NT2/D1 (cell line): Measurements from ENCODE around the gene EMP3.

Experiments used
- SUZ12 ChIP-seq: IDR thresholded peaks from 2 replicates; pipeline ENCODE4 v1.6.1; 2011; ENCODE audit not compliant: insufficient read length, insufficient read depth; ENCODE audit errors: extremely low read depth
- YY1 ChIP-seq: IDR thresholded peaks from 2 replicates; pipeline ENCODE4 v1.6.1; 2011; ENCODE audit not compliant: insufficient read length, insufficient read depth

DNA sequence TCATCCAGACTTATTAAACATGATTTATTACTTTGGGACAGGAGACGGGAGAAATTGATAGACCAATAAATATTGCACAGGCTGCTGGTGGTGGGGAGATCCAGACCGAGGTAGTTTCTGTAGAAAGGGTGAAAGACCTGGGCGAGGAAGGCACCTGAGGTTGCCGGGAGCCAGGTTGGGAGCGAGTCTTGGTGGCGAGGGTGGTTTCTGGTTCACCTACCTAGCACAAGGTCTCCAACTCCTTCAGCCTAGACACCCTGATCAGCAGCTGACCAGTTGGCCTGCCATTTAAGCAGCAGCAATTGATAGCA lies 7.0 kb downstream of the EMP3 start:
- TF ChIP-seq SUZ12 (no peak), YY1 (no peak)
